ENCODE measurements around the gene SLC25A42. TPM values are rescaled to one million over a fixed set of nuclear protein-coding genes. Genes with fewer than 3 reads are reported as not detected.

The SLC25A42 gene
- total RNA-seq, 4 donors from 2014 or later, result 4.1 to 17.3 (median 8.1) TPM

DNA sequence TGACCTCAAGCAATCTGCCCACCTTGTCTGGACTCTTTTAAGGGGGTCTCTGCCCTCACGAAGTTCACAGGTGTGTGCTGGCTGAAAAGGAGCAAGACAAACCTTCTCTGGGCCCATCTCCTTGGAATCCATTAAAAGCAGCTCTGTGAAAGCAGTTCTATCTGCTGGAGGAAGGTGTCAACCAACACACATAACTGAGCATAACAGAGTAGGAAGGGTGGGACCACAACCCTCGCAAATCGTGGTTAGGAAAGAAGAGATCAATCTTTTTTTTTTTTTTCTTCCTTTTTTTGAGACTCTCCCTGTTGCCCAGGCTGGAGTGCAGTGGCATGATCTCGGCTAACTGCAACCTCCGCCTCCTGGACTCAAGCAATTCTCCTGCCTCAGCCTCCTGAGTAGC, 31.9 kb upstream of the SLC25A42 start:
- TF ChIP-seq, protein P1, sequence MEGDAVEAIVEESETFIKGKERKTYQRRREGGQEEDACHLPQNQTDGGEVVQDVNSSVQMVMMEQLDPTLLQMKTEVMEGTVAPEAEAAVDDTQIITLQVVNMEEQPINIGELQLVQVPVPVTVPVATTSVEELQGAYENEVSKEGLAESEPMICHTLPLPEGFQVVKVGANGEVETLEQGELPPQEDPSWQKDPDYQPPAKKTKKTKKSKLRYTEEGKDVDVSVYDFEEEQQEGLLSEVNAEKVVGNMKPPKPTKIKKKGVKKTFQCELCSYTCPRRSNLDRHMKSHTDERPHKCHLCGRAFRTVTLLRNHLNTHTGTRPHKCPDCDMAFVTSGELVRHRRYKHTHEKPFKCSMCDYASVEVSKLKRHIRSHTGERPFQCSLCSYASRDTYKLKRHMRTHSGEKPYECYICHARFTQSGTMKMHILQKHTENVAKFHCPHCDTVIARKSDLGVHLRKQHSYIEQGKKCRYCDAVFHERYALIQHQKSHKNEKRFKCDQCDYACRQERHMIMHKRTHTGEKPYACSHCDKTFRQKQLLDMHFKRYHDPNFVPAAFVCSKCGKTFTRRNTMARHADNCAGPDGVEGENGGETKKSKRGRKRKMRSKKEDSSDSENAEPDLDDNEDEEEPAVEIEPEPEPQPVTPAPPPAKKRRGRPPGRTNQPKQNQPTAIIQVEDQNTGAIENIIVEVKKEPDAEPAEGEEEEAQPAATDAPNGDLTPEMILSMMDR (IDR thresholded peaks at IDR 0.05; ENCODE audit: low read depth), result no peak

DNA sequence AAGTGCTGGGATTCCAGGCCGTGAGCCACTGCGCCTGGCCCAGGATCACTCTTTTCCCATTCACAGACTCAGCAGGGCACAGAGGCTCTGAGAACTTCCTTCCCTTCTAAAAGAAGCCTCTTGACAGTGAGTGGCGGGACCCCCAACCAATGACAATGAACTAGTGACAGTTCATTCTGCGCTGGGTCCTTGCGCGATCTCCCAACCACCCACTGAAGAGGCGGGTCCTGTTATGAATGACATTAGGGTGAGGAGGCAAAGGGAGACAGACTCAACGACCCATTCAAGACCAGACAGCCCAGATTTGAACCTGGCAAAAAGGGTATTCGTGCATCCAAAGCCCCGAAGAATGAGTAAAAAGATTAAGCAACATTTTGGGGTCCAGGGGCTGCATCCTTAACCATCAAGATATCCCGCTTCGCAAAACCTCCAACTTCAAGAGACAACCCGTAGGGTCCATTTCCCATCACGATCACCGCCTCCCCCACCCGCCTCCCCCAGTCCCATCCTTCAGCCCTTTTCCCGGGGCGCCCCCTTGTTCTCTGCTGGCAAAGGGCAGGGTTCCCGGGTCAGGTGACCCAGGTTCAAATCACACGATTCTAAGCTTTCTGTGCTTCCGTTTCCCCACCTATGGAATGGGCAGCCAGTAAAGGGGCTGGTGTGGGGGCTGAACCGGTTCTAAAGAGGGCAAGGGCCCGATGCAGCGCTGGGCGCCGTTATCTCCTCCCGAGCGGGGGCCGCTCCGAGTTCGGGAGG, 31.2 kb upstream of the SLC25A42 start:
- TF ChIP-seq, protein P1 (IDR thresholded peaks at IDR 0.05; ENCODE audit: low read depth), result no peak

DNA sequence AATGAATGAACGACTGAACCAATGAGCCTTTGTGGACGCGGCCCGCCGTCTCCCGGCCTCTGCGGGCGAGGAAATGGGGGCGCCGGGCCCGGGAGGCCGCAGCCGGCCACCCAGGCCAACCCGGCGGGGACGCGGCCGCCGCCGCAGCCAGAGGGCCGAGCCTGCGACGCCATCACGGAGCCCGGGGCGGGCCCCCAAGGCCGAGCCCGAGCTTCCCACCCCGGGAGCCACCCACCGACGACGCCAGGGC, 30.7 kb upstream of the SLC25A42 start:
- TF ChIP-seq, protein P1 (IDR thresholded peaks at IDR 0.05; ENCODE audit: low read depth), result no peak

DNA sequence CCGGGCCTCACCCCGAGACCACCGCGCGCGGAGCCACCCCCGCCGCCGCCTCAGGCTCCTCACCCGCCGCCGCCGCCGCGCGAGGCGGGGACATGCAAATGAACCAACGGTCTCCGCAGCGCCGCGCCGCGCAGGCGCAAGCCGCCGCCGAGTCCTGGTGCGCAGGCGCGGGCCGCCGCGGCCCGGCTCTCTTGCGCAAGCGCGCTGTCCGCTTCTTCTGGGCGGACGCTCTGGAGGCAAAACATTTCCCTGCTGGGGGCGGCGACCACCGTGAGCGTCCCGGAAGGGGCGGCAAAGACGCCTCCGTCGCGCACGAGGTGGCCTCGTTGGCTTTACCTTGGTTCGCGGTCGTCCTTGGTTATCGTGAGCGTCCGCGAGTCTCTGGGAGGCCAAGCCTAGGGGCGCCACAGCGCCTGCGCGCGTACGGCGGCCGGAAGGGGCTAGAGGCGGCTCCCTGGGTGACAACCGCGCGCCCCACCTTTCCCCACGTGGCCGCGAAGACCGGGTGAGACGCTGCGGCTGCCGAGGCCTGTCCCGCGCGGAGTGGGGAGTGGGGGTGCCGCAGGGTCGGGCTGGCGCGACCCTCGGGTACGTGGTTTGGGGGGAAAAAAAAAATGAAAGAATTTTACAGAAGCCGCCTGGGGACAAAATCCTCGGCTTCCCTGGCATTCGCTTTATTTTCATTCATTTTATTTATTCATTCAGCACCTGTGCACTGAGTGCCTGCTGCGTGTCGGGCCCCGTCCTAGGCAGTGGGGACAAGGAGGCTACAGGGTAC, 30.2 kb upstream of the SLC25A42 start, which contains the start of the genes ARMC6 and SUGP2:
Gene ARMC6, plus strand, starts transcription at position 178 of the 778 bp plus-strand sequence. CDS start 607 bp downstream, outside the sequence.
Gene SUGP2, minus strand, starts transcription at position 92 of the 778 bp plus-strand sequence. CDS start 2,446 bp downstream, outside the sequence.
- TF ChIP-seq, protein P1 (IDR thresholded peaks at IDR 0.05; ENCODE audit: low read depth), result no peak

DNA sequence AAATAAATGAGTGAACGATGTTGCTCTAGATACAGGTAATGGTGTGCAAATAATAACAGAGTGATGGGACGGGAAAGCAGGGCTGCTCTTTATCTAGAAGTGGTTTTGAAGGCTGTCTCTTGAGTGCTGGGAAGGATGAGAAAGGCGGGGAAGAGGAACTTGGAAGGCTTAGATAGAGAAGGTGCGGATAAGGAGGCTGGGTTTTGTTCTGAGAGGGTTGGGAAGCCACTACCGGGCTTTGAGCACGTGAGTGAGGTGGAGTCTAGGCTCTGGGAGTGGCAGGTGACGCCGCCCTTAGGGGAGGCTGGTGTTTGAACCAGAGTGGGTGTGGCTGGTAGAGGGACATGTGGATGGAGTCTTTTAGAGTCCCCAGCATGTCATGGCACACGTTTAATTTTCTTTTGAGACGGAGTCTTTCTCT, 29.6 kb upstream of the SLC25A42 start:
- TF ChIP-seq, protein P1 (IDR thresholded peaks at IDR 0.05; ENCODE audit: low read depth), result no peak

DNA sequence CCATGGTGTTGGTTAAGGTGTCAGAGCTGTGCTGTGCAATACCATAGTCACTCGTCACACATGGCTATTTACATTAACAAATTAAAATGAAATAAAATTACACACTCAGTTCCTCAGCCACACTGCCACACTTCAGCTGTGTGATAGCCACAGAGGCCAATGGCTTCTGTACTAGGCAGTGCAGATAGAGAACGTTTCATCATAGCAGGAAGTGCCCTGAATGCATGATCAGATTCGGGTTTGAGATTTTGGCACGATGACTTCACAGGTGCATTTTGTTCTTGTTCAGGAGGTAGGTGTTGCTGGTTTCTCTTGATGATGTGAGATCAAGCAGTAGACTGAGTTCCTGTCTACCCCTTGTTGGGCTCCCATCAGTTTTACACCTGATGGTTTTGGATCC, 23.9 kb upstream of the SLC25A42 start:
- TF ChIP-seq, protein P1 (IDR thresholded peaks at IDR 0.05; ENCODE audit: low read depth), result no peak

DNA sequence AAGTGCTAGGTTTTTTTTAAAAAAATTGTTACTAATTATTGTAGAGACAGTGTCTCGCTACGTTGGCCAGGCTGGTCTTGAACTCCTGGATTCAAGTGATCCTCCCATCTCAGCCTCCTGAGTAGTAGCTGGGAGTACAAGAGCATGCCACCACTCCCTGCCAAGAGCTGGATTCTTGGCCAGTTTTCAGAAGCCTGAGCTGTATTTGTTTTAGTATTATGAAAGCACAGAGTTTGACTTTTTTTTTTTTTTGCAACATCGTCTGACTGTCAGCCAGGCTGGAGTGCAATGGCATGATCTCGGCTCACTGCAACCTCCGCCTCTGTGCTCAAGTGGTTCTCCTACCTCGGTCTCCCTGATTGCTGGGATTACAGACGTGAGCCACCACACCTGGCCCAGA, 23.4 kb upstream of the SLC25A42 start:
- TF ChIP-seq, protein P1 (IDR thresholded peaks at IDR 0.05; ENCODE audit: low read depth), result no peak
